H9 (cell line): Measurements from ENCODE around the gene ST7L. TPM values are rescaled to one million over a fixed set of nuclear protein-coding genes. Genes with fewer than 3 reads are reported as not detected.

Source experiments
- DNase-seq: peaks from one replicate; pipeline ENCODE4 v3.0.0-alpha.2; 2017
- H2AFZ ChIP-seq: one replicate; pipeline ENCODE4 v1.6.1; 2013; ENCODE audit warnings: mild to moderate bottlenecking, low read length, control low read depth, moderate library complexity
- H2AK5ac ChIP-seq: 2 replicates; pipeline ENCODE4 v1.6.1; 2013; ENCODE audit warnings: low read length, control low read depth, mixed read lengths; ENCODE audit not compliant: insufficient read length
- H2BK120ac ChIP-seq: one replicate; pipeline ENCODE4 v1.6.1; 2013; ENCODE audit warnings: low read depth, mild to moderate bottlenecking, low read length, control low read depth, inconsistent platforms; ENCODE audit not compliant: poor library complexity, severe bottlenecking
- H2BK12ac ChIP-seq: 2 replicates; pipeline ENCODE4 v1.6.1; 2013; ENCODE audit warnings: low read length, control low read depth, mixed read lengths, low read depth; ENCODE audit not compliant: insufficient read length
- H2BK15ac ChIP-seq: 2 replicates; pipeline ENCODE4 v1.6.1; 2013; ENCODE audit warnings: low read depth, low read length, control low read depth
- H2BK20ac ChIP-seq: one replicate; pipeline ENCODE4 v1.6.1; 2013; ENCODE audit warnings: low read depth, mild to moderate bottlenecking, low read length, control low read depth, inconsistent platforms; ENCODE audit not compliant: poor library complexity, severe bottlenecking
- H2BK5ac ChIP-seq: 2 replicates; pipeline ENCODE4 v1.6.1; 2013; ENCODE audit warnings: low read length, control low read depth, mixed read lengths; ENCODE audit not compliant: insufficient read length
- H3K14ac ChIP-seq: 2 replicates; pipeline ENCODE4 v1.6.1; 2013; ENCODE audit warnings: low read length, control low read depth; ENCODE audit not compliant: insufficient read depth
- H3K18ac ChIP-seq: 2 replicates; pipeline ENCODE4 v1.6.1; 2013; ENCODE audit warnings: low read depth, mild to moderate bottlenecking, mixed read lengths, low read length, control low read depth; ENCODE audit not compliant: insufficient read length
- H3K23ac ChIP-seq: 2 replicates; pipeline ENCODE4 v1.6.1; 2013; ENCODE audit warnings: low read length, control low read depth, mixed read lengths, low read depth; ENCODE audit not compliant: insufficient read length
- H3K23me2 ChIP-seq: 2 replicates; pipeline ENCODE4 v1.6.1; 2013; ENCODE audit warnings: low read depth, mild to moderate bottlenecking, mixed read lengths, low read length, control low read depth; ENCODE audit not compliant: insufficient read length, poor library complexity, severe bottlenecking
- H3K27ac ChIP-seq: 2 replicates; pipeline ENCODE4 v1.5.1; 2013; ENCODE audit warnings: low read length, control low read depth, mixed read lengths, low read depth; ENCODE audit not compliant: insufficient read length
- H3K27me3 ChIP-seq: 2 replicates; pipeline ENCODE4 v1.6.1; 2013; ENCODE audit warnings: low read length, control low read depth, inconsistent platforms; ENCODE audit not compliant: insufficient read depth
- H3K4ac ChIP-seq: 2 replicates; pipeline ENCODE4 v1.6.1; 2013; ENCODE audit warnings: low read depth, mild to moderate bottlenecking, control low read depth, inconsistent platforms, low read length, moderate library complexity
- H3K4me1 ChIP-seq: 2 replicates; pipeline ENCODE4 v1.6.1; 2013; ENCODE audit warnings: low read length, control low read depth, inconsistent platforms; ENCODE audit not compliant: insufficient read depth
- H3K4me2 ChIP-seq: 2 replicates; pipeline ENCODE4 v1.6.1; 2013; ENCODE audit warnings: low read length, control low read depth, mixed read lengths; ENCODE audit not compliant: insufficient read length, insufficient read depth
- H3K56ac ChIP-seq: 2 replicates; pipeline ENCODE4 v1.6.1; 2013; ENCODE audit warnings: low read depth, mild to moderate bottlenecking, mixed read lengths, low read length, control low read depth; ENCODE audit not compliant: insufficient read length
- H3K79me1 ChIP-seq: 2 replicates; pipeline ENCODE4 v1.6.1; 2013; ENCODE audit warnings: low read depth, mild to moderate bottlenecking, moderate library complexity, low read length, control low read depth, inconsistent platforms; ENCODE audit not compliant: insufficient read depth, poor library complexity, severe bottlenecking
- H3K79me2 ChIP-seq: 2 replicates; pipeline ENCODE4 v1.6.1; 2013; ENCODE audit warnings: low read length, control low read depth, inconsistent platforms; ENCODE audit not compliant: insufficient read depth
- H3K9ac ChIP-seq: 2 replicates; pipeline ENCODE4 v1.6.1; 2013; ENCODE audit warnings: low read length, control low read depth, mixed read lengths; ENCODE audit not compliant: insufficient read length; ENCODE audit errors: extremely low read depth
- H3K9me3 ChIP-seq: one replicate; pipeline ENCODE4 v1.6.1; 2013; ENCODE audit warnings: low read depth, low read length, inconsistent platforms; ENCODE audit not compliant: control insufficient read depth
- H3T11ph ChIP-seq: one replicate; pipeline ENCODE4 v1.6.1; 2013; ENCODE audit warnings: mild to moderate bottlenecking, low read length, control low read depth, inconsistent platforms
- H4K20me1 ChIP-seq: one replicate; pipeline ENCODE4 v1.6.1; 2013; ENCODE audit not compliant: control insufficient read depth, insufficient read length, insufficient read depth
- H4K5ac ChIP-seq: 2 replicates; pipeline ENCODE4 v1.6.1; 2013; ENCODE audit warnings: low read depth, mild to moderate bottlenecking, mixed read lengths, low read length, control low read depth; ENCODE audit not compliant: insufficient read length
- H4K8ac ChIP-seq: replicated peaks from 2 replicates; pipeline ENCODE4 v1.6.1; 2013; ENCODE audit warnings: low read length, control low read depth, mixed read lengths, low read depth; ENCODE audit not compliant: insufficient read length
- H4K91ac ChIP-seq: 2 replicates; pipeline ENCODE4 v1.6.1; 2013; ENCODE audit warnings: low read depth, mild to moderate bottlenecking, moderate library complexity, mixed read lengths, low read length, control low read depth; ENCODE audit not compliant: insufficient read length
- H3K27ac Mint-ChIP-seq, 3 experiments: 2 replicates in 2 of 3; 3 replicates in 1 of 3; pipeline ENCODE4 v1.8.0; 2020 to 2021; ENCODE audit warnings: mixed read lengths in 3 of 3, mild to moderate bottlenecking in 1 of 3, moderate library complexity in 1 of 3
- H3K27me3 Mint-ChIP-seq: 2 replicates; pipeline ENCODE4 v1.8.0; 2021; ENCODE audit warnings: low read depth, mild to moderate bottlenecking, moderate library complexity, mixed read lengths
- H3K36me3 Mint-ChIP-seq, 3 experiments: 2 replicates in 2 of 3; 3 replicates in 1 of 3; pipeline ENCODE4 v1.8.0; 2020 to 2021; ENCODE audit warnings: low read depth in 3 of 3, mixed read lengths in 3 of 3; ENCODE audit not compliant: insufficient read depth in 1 of 3
- H3K4me1 Mint-ChIP-seq, 2 experiments: 2 replicates each; pipeline ENCODE4 v1.8.0; 2020; ENCODE audit warnings: mixed read lengths in 2 of 2
- H3K4me3 Mint-ChIP-seq, 2 experiments: 2 replicates in 1 of 2; 3 replicates in 1 of 2; pipeline ENCODE4 v1.8.0; 2020 to 2021; ENCODE audit warnings: mild to moderate bottlenecking in 2 of 2, mixed read lengths in 2 of 2, moderate library complexity in 1 of 2
- H3K9me3 Mint-ChIP-seq, 2 experiments: 2 replicates in 1 of 2; 3 replicates in 1 of 2; pipeline ENCODE4 v1.8.0; 2020; ENCODE audit warnings: mild to moderate bottlenecking in 2 of 2, mixed read lengths in 2 of 2, moderate library complexity in 1 of 2
- CTCF ChIP-seq: fragments of 200-600 bp; sonication (generic); conservative IDR thresholded peaks from 3 replicates; pipeline ENCODE4 v1.8.0; 2021; ENCODE audit warnings: antibody characterized with exemption, mild to moderate bottlenecking
- WGBS: extraction: QIAGEN DNeasy Blood & Tissue Kit; methylation state at CpG from one replicate; pipeline ENCODE4 v1.1.7; 2013; ENCODE audit warnings: missing lambda C conversion rate, low lambda C conversion rate, mixed read lengths; ENCODE audit not compliant: insufficient read length; ENCODE audit errors: extremely low coverage; 5-methylcytosine and 5-hydroxymethylcytosine counted together
- total RNA-seq: library from RNA; stranded (reverse); gene quantifications from 2 replicates; pipeline ENCODE4 v1.2.1, GENCODE V29; 2021

ST7L gene
- total RNA-seq, 1 experiment from 2014 or later = 16.0 TPM

- no peak overlapping the region for H3K4ac ChIP-seq
- no peaks in the 10 kb centered on the region for H3K79me1 ChIP-seq
- H4K5ac ChIP-seq = no peak overlapping the region
- H3K79me2 ChIP-seq = no peaks in the 10 kb centered on the region
- no peak overlapping the region for H3K4me3 Mint-ChIP-seq
- H3K4me2 ChIP-seq = no peak overlapping the region
- no peaks in the 10 kb centered on the region for H3K4me1 ChIP-seq
- TF ChIP-seq CTCF = no peak
- peaks cover 3% of the 10 kb centered on the region; the same call in 1 of the 2 replicates for H3K27me3 ChIP-seq
- no peak overlapping the region for H3K18ac ChIP-seq
- H2BK12ac ChIP-seq = no peak overlapping the region
- H3K27ac Mint-ChIP-seq = no peak overlapping the region
- no peak overlapping the region for H2BK20ac ChIP-seq
- peaks cover 52% of the 10 kb centered on the region for H3K27me3 Mint-ChIP-seq
- H3K4me1 Mint-ChIP-seq = peaks cover 0 to 3% of the 10 kb centered on the region in 2 experiments; a peak in 1 of 4 replicates
- no peak overlapping the region for H2BK120ac ChIP-seq
- no peaks in the 10 kb centered on the region for H3K36me3 Mint-ChIP-seq
- no peak overlapping the region for H4K91ac ChIP-seq
- H3K27ac ChIP-seq = no peak overlapping the region
- no peaks in the 10 kb centered on the region for H4K20me1 ChIP-seq
- DNase-seq = no peak
- no peak overlapping the region for H2AFZ ChIP-seq
- no peak overlapping the region for H2BK15ac ChIP-seq
- no peak overlapping the region for H3T11ph ChIP-seq
- no peak overlapping the region for H3K9ac ChIP-seq
- H3K9me3 Mint-ChIP-seq = no peaks in the 10 kb centered on the region
- no CpG with 5 or more reads among the region's 6 CpGs for WGBS
- H3K9me3 ChIP-seq = no peaks in the 10 kb centered on the region
- H3K14ac ChIP-seq = no peak overlapping the region
- H3K23ac ChIP-seq = no peak overlapping the region
- no peak overlapping the region for H3K56ac ChIP-seq
- H2BK5ac ChIP-seq = no peak overlapping the region
- H3K23me2 ChIP-seq = no peaks in the 10 kb centered on the region
- H4K8ac ChIP-seq = no peak overlapping the region
- H2AK5ac ChIP-seq = no peak overlapping the region
Measured at GRCh38 chr1:112493351-112493750, 125.6 kb downstream of the ST7L start.
